ENCODE data around the gene MAK.

Gene MAK

DNA sequence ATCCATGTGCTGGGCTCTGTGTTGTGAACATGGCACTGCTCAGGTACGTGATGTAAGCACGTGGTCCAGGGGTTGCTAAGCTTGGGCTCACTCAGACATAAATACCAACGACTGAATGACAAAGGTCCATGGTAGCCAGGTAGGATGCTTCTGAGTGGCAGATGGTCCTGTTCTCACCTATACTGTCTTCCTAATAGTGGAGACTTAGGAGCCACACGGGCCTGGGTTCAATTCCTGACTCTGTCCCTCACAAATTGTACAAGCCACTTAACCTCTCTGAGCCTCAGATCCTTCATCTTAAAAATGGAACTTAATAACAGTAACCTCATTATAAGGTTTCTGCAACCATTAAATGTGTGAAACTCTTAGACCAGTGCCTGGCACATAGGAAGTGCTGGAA is 36.7 kb upstream of the MAK start:
- TF ChIP-seq TAF1 (IDR thresholded peaks at IDR 0.05; ENCODE audit: borderline replicate concordance, insufficient read depth, low read length) (no peak), SIN3A (IDR thresholded peaks at IDR 0.05; ENCODE audit: borderline replicate concordance, insufficient read depth, low read length) (no peak), REST (IDR thresholded peaks at IDR 0.05; ENCODE audit: insufficient read depth in 1 of 2, low read depth in 2 of 2, low read length in 2 of 2) (no peak), FOXP2 (optimal IDR thresholded peaks at IDR 0.05; ENCODE audit: borderline replicate concordance, extremely low read depth, extremely low read length, insufficient read depth) (no peak), POLR2AphosphoS5 (IDR thresholded peaks at IDR 0.05; ENCODE audit: low read depth, low read length) (no peak)

GRCh38 chr6:10874207-10874606 is 35.9 kb upstream of the MAK start:
- no peak for TF ChIP-seq POLR2AphosphoS5 (IDR thresholded peaks at IDR 0.05; ENCODE audit: low read depth, low read length)
- TF ChIP-seq TAF1 (IDR thresholded peaks at IDR 0.05; ENCODE audit: borderline replicate concordance, insufficient read depth, low read length) = no peak
- TF ChIP-seq FOXP2 (optimal IDR thresholded peaks at IDR 0.05; ENCODE audit: borderline replicate concordance, extremely low read depth, extremely low read length, insufficient read depth) = no peak
- no peak for TF ChIP-seq REST (IDR thresholded peaks at IDR 0.05; ENCODE audit: insufficient read depth in 1 of 2, low read depth in 2 of 2, low read length in 2 of 2)
- TF ChIP-seq SIN3A (IDR thresholded peaks at IDR 0.05; ENCODE audit: borderline replicate concordance, insufficient read depth, low read length) = no peak

DNA sequence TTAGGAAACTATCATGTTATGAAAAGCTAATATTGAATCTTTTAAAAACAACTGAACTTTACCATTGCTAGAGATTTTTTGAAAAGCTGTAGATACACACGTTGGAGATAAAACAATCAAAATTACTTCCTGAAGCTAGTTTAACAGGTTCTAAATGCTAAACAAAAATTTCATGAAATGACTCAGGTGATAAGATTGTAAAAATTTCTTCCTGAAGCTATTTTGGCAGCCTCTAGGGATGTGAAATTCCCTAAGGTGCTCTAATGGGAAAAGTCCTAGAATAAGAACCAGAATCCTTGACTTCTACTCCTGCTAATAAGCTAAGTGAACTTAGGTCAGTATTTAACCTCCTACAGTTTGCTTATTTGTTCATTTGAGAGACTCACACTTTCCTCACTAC is 35.0 kb upstream of the MAK start:
- TF ChIP-seq REST (IDR thresholded peaks at IDR 0.05; ENCODE audit: insufficient read depth in 1 of 2, low read depth in 2 of 2, low read length in 2 of 2) = no peak
- TF ChIP-seq SIN3A (IDR thresholded peaks at IDR 0.05; ENCODE audit: borderline replicate concordance, insufficient read depth, low read length) = no peak
- TF ChIP-seq POLR2AphosphoS5 (IDR thresholded peaks at IDR 0.05; ENCODE audit: low read depth, low read length) = no peak
- TF ChIP-seq TAF1 (IDR thresholded peaks at IDR 0.05; ENCODE audit: borderline replicate concordance, insufficient read depth, low read length) = no peak
- no peak for TF ChIP-seq FOXP2 (optimal IDR thresholded peaks at IDR 0.05; ENCODE audit: borderline replicate concordance, extremely low read depth, extremely low read length, insufficient read depth)

GRCh38 chr6:10867952-10868351 is 29.6 kb upstream of the MAK start:
- TF ChIP-seq SIN3A (IDR thresholded peaks at IDR 0.05; ENCODE audit: borderline replicate concordance, insufficient read depth, low read length) (no peak), TAF1 (IDR thresholded peaks at IDR 0.05; ENCODE audit: borderline replicate concordance, insufficient read depth, low read length) (no peak)

DNA sequence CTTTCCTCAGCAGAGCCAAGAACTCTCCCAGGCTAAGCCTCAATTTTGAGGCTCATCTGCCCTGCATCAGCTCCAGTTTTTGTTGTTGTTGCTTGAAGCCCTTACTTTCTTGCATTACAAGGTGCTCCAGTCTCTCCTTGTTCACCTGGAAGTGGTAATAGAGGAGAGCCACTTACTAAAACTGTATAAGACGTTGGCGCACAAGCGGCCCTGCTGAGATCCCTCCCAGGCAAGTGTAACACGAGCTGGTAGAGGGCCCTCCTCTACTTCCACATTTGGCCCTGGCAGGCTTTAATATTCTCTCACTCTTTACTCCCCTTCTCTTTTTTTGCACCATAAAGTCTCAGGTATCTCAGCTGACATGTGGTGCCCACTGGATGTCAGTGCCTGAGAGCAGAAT is 24.0 kb upstream of the MAK start:
- TF ChIP-seq POLR2AphosphoS5 (IDR thresholded peaks at IDR 0.05; ENCODE audit: low read depth, low read length) = no peak
- TF ChIP-seq FOXP2 (optimal IDR thresholded peaks at IDR 0.05; ENCODE audit: borderline replicate concordance, extremely low read depth, extremely low read length, insufficient read depth) = no peak
- TF ChIP-seq TAF1 (IDR thresholded peaks at IDR 0.05; ENCODE audit: borderline replicate concordance, insufficient read depth, low read length) = no peak
- no peak for TF ChIP-seq REST (IDR thresholded peaks at IDR 0.05; ENCODE audit: insufficient read depth in 1 of 2, low read depth in 2 of 2, low read length in 2 of 2)

Data from PFSK-1 (cell line).